HFFc6 (cell line): Measurements from ENCODE around the gene ZNF470. TPM values are rescaled to one million over a fixed set of nuclear protein-coding genes. Genes with fewer than 3 reads are reported as not detected.

Experiments used
- DNase-seq: peaks from one replicate; pipeline ENCODE4 v3.0.0-alpha.2; 2018
- H3K27ac Mint-ChIP-seq: 2 replicates; pipeline ENCODE4 v1.8.0; 2020; ENCODE audit warnings: mild to moderate bottlenecking, mixed read lengths
- H3K27me3 Mint-ChIP-seq: 2 replicates; pipeline ENCODE4 v1.8.0; 2021; ENCODE audit warnings: mild to moderate bottlenecking, moderate library complexity, mixed read lengths; ENCODE audit not compliant: insufficient read depth
- H3K36me3 Mint-ChIP-seq: 2 replicates; pipeline ENCODE4 v1.8.0; 2021; ENCODE audit warnings: low read depth, mixed read lengths
- H3K4me1 Mint-ChIP-seq: 2 replicates; pipeline ENCODE4 v1.8.0; 2020; ENCODE audit warnings: low read depth, mixed read lengths
- H3K4me3 Mint-ChIP-seq: 2 replicates; pipeline ENCODE4 v1.8.0; 2020; ENCODE audit warnings: mild to moderate bottlenecking, moderate library complexity, mixed read lengths
- H3K9me3 Mint-ChIP-seq: 2 replicates; pipeline ENCODE4 v1.8.0; 2020; ENCODE audit warnings: mild to moderate bottlenecking, mixed read lengths
- long read RNA-seq: library from polyadenylated mRNA; unstranded; transcript quantifications from one replicate; pipeline ENCODE4 v2.0.0, GENCODE V29; 2019
- total RNA-seq, 6 experiments: library from RNA; stranded (reverse); fragmentation: NEBNext Ultra II Directional; extraction: Animal tissue kit (Norgen Biotek cat#: 25700); gene quantifications; 2 replicates in 1 of 6; 3 replicates in 5 of 6; pipeline ENCODE4 v1.2.3, GENCODE V29; 2021
- TF ChIP-seq, protein P1 (sequence below): fragments of 200-600 bp; sonication (generic); IDR thresholded peaks from 2 replicates; pipeline ENCODE4 v1.5.0; 2021; ENCODE audit warnings: antibody characterized with exemption, mild to moderate bottlenecking

ZNF470 gene
- total RNA-seq = 1 to 10 TPM; 2.2 to 3.1 (median 2.6) TPM
- long read RNA-seq, full-length matches to known transcripts = 1 of 2 reads
- long read RNA-seq, partial matches to known transcripts = 0 of 2 reads
- long read RNA-seq, other reads (novel, unspliced or antisense) = 1 of 2 reads

DNA sequence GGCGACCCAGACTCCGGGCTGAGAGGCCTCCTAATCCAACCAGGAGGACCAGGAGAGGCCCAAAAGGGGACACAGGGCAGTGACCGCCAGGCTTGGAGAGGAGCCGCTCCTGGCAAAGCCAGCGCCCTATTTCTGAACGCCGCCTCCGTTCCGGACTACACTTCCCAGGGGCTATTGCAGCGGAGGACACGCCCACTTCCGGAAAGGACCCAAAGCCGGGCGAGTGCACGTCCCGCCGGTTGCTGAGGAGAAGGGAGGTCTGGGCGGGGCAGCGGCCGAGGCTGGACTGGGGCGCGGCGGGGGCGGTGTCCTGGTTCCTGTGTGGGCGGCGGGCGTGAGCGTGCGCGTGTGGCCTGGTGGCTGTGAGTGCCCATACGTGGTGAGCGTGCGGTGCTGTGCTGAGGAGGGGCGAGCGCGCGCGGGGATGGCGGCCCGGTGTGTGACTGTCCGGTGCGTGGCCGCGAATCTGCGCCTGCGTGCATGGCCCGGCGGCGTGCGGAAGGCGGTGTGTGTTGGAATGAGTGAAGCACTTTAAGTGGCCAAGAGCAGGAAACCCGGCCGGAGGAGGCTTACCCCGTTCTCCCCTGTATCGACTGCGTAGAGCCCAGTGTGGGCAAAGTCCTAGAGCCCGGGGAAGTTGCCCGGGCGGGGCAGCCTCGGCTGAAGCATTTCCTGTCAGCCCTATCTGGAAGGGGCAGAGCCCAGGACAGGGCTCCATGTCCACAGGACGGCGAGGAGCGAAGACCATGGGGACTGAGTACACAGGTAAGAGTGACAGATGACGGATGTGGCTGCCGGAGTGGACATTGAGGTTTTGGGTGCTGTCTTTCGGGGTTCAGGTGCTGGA lies at the start of gene ZNF470:
ZNF470 (plus strand) TSS at position 195 of the 847 bp plus-strand sequence. CDS start 2,844 bp downstream, outside the sequence.
- Mint-ChIP-seq H3K4me1 (peaks cover 7% of the 10 kb centered on the region), H3K36me3 (peaks cover 61% of the 10 kb centered on the region), H3K4me3 (peak within 1 kb of the TSS; percentile 98), H3K27me3 (no peaks in the 10 kb centered on the region; the same call in 1 of the 2 replicates), H3K9me3 (peaks cover 82% of the 10 kb centered on the region), H3K27ac (peak within 1 kb of the TSS; percentile 86)
- TF ChIP-seq, protein P1, sequence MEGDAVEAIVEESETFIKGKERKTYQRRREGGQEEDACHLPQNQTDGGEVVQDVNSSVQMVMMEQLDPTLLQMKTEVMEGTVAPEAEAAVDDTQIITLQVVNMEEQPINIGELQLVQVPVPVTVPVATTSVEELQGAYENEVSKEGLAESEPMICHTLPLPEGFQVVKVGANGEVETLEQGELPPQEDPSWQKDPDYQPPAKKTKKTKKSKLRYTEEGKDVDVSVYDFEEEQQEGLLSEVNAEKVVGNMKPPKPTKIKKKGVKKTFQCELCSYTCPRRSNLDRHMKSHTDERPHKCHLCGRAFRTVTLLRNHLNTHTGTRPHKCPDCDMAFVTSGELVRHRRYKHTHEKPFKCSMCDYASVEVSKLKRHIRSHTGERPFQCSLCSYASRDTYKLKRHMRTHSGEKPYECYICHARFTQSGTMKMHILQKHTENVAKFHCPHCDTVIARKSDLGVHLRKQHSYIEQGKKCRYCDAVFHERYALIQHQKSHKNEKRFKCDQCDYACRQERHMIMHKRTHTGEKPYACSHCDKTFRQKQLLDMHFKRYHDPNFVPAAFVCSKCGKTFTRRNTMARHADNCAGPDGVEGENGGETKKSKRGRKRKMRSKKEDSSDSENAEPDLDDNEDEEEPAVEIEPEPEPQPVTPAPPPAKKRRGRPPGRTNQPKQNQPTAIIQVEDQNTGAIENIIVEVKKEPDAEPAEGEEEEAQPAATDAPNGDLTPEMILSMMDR = no peak
- DNase-seq = peak; percentile 89

DNA sequence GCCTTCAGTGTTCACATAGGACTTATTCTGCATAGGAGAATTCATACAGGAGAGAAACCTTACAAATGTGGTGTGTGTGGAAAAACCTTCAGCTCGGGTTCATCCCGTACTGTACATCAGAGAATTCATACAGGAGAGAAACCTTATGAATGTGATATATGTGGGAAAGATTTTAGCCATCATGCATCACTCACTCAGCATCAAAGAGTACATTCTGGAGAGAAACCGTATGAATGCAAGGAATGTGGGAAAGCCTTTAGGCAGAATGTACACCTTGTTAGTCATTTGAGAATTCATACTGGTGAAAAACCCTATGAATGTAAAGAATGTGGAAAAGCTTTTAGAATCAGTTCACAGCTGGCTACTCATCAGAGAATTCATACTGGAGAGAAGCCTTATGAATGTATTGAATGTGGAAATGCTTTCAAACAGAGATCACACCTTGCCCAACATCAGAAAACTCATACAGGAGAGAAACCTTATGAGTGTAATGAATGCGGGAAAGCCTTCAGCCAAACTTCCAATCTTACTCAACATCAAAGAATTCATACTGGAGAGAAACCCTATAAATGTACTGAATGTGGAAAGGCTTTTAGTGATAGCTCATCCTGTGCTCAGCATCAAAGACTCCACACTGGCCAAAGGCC lies 41.9 kb upstream of the ZNF470 start:
- H3K27me3 Mint-ChIP-seq = no peaks in the 10 kb centered on the region
- DNase-seq = no peak
- H3K4me1 Mint-ChIP-seq = no peaks in the 10 kb centered on the region
- no peak overlapping the region for H3K27ac Mint-ChIP-seq
- peaks cover 91% of the 10 kb centered on the region for H3K9me3 Mint-ChIP-seq
- peaks cover 74% of the 10 kb centered on the region for H3K36me3 Mint-ChIP-seq
- no peak overlapping the region for H3K4me3 Mint-ChIP-seq
- TF ChIP-seq, protein P1 = no peak

DNA sequence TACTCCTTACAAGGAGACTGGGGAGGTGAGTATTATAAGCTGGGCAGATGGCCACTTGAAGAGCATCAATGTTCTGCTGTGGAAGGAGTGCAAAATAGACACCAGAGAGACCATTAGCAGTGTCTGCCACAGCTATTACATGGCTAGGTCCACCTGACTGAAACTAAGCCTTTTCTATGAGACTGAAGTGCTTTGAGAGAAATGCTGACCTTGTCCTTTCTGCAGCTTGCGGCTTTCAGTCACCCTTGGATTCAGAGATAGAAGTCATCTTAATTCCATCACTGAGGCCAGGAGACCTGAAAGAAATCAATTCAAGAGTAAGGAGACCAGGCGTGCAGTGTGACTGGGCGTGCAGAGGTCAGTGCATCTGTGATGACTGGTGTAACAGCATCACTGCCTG lies 29.8 kb upstream of the ZNF470 start:
- TF ChIP-seq, protein P1 = no peak
- peak overlapping the region; percentile 94 for H3K4me3 Mint-ChIP-seq
- no peak for DNase-seq
- H3K36me3 Mint-ChIP-seq = peaks cover 64% of the 10 kb centered on the region
- no peak overlapping the region for H3K27ac Mint-ChIP-seq
- peaks cover 11% of the 10 kb centered on the region; the same call in 1 of the 2 replicates for H3K4me1 Mint-ChIP-seq
- peaks cover 2% of the 10 kb centered on the region for H3K27me3 Mint-ChIP-seq
- H3K9me3 Mint-ChIP-seq = peaks cover 75% of the 10 kb centered on the region

DNA sequence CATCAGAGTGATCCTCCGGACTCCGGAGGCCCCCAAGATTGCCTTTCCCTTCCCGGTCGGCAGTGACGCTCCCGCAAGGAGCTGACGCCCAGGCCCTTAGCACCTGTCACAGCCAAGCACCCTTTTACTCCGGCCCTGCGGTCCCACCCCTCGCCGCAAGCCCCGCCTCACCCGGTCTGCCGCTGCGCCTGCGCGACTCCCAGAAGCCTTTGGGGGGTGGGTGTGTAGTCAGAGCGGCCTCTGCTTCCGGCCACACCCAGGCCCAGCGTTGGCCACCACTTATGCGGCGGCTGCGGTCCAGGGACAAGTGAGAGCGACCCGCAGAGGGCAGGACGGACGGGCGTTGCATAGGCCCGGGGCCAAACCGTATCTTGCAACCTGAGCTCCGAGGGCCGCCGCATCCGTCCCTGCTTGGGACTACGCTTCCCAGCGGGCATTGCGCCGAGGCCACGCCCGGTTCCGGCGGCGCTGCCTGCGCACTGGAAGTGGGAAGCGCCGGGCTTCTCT lies 29.0 kb upstream of the ZNF470 start:
- Mint-ChIP-seq H3K27me3 (peaks cover 2% of the 10 kb centered on the region), H3K4me3 (peak overlapping the region; percentile 94), H3K4me1 (peaks cover 11% of the 10 kb centered on the region; the same call in 1 of the 2 replicates), H3K36me3 (peaks cover 63% of the 10 kb centered on the region), H3K27ac (peak overlapping the region; percentile 91), H3K9me3 (peaks cover 71% of the 10 kb centered on the region)
- DNase-seq = peak; percentile 75
- TF ChIP-seq, protein P1 = no peak

DNA sequence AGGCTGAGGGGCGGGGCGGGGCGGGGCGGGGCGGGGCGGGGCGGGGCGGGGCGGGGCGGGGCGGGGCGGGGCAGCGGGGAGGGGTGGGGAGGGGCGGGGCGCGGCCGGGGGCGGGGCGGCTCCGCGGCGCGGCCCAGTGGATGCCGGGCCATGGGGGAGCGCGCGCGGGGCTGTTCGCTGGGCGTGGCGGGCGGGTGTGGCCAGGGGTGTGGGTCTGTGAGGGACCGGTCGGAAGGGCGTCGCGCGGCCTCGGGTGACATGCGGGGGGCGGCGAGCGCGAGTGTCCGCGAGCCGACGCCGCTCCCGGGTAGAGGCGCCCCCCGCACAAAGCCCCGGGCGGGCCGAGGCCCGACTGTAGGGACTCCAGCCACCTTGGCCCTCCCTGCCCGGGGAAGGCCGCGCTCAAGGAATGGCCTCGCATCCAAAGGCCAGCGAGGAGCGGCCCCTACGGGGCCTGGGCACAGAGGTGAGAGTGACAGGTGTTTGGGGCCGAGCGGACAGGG lies 28.5 kb upstream of the ZNF470 start, which contains the start of gene ZFP28:
ZFP28 (plus strand) TSS at position 188 of the 503 bp plus-strand sequence; CDS start at position 259, 71 bp downstream.
- peak within 1 kb of the TSS; percentile 94 for H3K4me3 Mint-ChIP-seq
- DNase-seq = peak; percentile 1
- H3K9me3 Mint-ChIP-seq = peaks cover 70% of the 10 kb centered on the region
- TF ChIP-seq, protein P1 = no peak
- H3K27ac Mint-ChIP-seq = peak within 1 kb of the TSS; percentile 91
- peaks cover 11% of the 10 kb centered on the region; the same call in 1 of the 2 replicates for H3K4me1 Mint-ChIP-seq
- peaks cover 2% of the 10 kb centered on the region for H3K27me3 Mint-ChIP-seq
- peaks cover 67% of the 10 kb centered on the region for H3K36me3 Mint-ChIP-seq
